Dermis blood vessel endothelial cell (primary cell): ENCODE results near the gene SMAD4. TPM values are rescaled to one million over a fixed set of nuclear protein-coding genes. Genes with fewer than 3 reads are reported as not detected.
"Not testable (repeated sequence)": the region's sequence is repeated elsewhere in the genome, so short reads cannot be mapped to it uniquely, and the experiment has no call there.

Experiments
- DNase-seq: peaks from one replicate; pipeline ENCODE4 v3.0.0; 2010
- total RNA-seq: library from RNA; depleted of rRNA; stranded (reverse); fragments of >200 nt; gene quantifications from 2 replicates; pipeline ENCODE4 v1.2.3, GENCODE V29; 2014

SMAD4 gene
- total RNA-seq, 1 donor from 2014 or later = 100 TPM

DNA sequence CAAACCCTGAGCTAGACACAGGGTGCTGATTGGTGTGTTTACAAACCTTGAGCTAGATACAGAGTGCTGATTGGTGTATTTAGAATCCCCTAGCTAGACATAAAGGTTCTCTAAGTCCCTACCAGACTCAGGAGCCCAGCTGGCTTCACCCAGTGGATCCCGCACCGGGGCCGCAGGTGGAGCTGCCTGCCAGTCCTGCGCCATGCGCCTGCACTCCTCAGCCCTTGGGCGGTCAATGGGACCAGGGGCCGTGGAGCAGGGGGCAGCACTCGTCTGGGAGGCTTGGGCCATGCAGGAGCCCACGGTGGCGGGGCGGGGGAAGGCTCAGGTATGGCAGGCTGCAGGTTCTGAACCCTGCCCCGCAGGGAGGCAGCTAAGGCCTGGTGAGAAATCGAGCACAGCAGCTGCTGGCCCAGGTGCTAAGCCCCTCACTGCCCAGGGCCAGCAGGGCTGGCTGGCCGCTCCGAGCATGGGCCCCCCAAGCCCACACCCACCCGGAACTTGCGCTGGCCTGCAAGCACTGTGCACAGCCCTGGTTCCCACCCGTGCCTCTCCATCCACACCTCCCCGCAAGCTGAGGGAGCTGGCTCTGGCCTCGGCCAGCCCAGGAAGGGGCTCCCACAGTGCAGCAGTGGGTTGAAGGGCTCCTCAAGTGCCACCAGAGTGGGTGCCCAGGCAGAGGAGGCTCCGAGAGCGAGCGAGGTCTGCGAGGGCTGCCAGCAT lies 81.8 kb downstream of the SMAD4 start:
- DNase-seq = not testable (repeated sequence)

DNA sequence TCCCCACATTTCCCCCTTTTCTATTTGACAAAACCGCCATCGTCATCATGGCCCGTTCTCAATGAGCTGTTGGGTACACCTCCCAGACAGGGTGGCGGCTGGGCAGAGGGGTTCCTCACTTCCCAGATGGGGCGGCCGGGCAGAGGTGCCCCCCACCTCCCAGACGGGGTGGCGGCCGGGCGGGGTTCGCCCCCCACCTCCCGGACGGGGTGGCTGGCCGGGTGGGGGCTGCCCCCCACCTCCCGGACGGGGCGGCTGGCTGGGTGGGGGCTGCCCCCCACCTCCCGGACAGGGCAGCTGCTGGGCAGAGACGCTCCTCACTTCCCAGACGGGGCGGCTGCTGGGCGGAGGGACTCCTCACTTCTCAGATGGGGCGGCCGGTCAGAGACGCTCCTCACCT lies 87.0 kb downstream of the SMAD4 start:
- not testable (repeated sequence) for DNase-seq

DNA sequence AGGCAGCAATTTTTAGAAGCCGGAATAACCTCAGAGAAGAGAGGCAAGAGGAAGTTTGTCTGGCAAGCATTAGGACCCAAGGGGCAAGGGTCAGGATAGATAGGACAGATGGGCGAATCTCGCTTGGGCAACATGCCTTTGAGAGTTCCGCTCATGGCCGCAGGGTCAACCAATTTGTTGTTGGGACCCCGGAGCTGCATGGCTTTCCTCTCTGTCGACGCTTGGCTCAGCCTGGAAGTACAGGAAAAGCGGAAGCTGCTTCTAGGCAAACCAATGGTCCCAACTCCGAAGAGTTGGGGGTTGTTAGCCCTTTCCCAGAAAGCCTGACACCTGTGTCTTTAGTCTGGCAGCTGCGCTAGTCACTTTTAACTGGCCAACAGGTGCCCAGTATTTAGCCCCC lies 89.5 kb downstream of the SMAD4 start:
- DNase-seq = not testable (repeated sequence)

DNA sequence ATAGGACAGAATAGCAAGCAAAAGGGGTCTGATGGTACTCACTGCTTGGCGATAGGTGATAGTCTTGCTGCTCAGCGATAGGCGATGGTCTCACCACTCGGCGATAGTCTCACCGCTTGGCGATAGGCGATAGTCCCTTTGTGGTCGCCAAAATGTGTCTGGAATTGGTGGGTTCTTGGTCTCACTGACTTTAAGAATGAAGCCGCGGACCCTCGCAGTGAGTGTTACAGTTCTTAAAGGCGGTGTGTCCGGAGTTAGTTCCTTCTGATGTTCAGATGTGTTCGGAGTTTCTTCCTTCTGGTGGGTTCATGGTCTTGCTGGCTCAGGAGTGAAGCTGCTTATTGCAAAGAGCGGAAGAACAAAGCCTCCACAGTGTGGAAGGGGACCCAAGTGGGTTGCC lies 90.0 kb downstream of the SMAD4 start:
- DNase-seq = not testable (repeated sequence)

DNA sequence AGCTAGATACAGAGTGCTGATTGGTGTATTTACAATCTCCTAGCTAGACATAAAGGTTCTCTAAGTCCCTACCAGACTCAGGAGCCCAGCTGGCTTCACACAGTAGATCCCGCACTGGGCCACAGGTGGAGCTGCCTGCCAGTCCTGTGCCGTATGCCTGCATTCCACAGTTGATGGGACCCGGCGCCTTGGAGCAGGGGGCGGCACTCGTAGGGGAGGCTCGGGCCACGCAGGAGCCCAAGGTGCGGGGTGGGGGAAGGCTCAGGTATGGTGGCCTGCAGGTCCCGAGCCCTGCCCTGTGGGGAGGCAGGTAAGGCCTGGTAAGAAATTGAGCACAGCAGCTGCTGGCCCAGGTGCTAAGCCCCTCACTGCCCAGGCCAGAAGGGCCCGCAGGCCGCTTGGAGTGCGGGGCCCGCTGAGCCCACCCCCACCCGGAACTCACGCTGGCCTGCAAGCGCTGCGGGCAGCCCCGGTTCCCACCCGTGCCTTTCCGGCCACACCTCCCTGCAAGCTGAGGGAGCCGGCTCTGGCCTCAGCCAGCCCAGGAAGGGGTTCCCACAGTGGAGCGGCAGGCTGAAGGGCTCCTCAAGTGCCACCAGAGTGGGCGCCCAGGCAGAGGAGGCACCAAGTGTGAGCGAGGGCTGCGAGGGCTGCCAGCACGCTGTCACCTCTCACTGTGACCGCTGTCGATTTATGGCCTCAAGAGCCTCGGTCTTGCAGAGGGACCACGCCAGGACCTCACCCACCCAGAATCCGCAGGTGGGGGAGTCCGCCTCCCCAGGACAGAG lies 91.0 kb downstream of the SMAD4 start:
- no peak for DNase-seq

DNA sequence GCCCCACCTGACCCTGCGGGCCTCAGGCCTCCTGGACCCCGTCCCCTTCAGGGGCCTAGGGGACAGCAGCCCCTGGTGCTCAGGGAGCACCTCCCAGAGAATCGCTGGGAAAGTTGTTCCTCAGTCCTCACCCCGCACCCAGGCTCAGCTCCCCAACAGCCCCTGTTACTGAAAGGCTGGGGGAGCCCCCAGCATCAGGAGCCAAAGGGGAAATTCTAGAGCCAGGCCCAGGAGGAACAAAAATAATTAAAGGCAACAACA lies 91.5 kb downstream of the SMAD4 start:
- no peak for DNase-seq

DNA sequence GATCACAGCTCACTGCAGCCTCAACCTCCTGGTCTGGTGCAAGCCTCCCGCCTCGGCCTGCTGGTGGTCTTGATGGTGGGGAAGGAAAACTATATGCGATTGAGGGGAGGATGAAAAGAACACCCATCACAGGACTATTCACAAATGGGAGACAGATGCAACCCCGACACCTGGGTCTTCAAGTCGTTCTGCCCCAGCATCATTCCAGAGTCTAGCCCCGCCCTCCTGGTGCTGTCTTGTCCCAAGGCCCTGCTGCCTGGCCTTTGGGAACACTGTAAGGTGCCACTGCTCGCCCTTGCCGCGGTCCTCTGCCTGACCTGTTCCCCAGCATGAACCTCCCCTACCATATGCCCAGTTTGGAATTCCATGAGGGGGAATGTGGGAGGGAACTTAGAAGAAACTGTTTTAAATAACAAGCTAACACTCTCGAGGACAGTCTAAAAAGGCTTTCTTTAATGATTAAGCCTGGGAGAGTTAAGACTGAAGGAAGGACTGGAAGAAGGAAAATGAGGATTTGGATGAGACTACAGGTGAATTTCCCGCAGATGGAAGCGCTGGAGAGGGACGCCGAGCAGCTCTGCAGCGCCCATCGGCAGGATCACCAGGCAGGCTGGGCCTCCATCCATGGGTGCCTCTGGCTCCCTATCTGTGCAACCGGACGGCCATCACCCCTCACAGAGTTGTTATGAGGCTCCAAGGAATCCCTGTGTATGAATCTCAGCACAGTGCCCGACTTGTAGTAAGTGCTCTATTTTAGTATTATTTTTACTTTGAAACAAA lies 92.4 kb downstream of the SMAD4 start:
- no peak for DNase-seq

DNA sequence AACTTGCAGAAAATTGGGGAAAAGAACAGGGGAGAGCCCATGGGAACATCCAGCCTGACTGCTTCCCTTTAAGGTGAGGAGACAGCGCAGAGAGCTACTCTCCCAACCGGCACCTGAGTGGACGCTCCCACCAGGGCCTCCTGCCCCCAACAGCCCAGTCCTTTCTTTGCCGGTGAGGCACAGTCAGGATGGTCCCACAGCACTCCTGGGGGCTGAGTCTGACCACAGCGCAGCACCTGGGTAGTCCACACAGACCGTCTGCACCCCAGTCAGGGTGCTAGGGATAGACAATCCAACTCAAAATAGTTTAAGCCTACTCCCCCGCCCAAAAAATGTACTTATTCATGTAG lies 93.0 kb downstream of the SMAD4 start:
- no peak for DNase-seq

DNA sequence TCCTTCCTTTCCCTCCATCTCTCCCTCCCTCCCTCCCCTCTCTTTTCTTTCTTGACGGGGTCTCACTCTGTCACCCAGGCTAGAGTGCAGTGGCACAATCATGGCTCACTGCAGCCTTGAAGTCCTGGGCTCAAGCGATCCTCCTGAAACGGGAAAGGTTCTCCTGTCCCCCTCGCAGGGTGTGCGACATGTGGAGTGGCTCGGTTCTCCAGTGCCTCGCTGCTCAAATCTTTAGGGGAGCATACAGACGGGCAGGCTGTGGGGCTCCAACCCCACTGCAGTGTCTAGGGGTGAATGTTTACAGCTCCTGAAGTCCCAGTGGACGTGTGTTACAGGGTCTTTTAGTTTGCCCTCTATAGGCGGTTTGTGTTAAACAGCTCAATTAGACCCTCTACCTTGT lies 93.5 kb downstream of the SMAD4 start:
- DNase-seq = no peak

DNA sequence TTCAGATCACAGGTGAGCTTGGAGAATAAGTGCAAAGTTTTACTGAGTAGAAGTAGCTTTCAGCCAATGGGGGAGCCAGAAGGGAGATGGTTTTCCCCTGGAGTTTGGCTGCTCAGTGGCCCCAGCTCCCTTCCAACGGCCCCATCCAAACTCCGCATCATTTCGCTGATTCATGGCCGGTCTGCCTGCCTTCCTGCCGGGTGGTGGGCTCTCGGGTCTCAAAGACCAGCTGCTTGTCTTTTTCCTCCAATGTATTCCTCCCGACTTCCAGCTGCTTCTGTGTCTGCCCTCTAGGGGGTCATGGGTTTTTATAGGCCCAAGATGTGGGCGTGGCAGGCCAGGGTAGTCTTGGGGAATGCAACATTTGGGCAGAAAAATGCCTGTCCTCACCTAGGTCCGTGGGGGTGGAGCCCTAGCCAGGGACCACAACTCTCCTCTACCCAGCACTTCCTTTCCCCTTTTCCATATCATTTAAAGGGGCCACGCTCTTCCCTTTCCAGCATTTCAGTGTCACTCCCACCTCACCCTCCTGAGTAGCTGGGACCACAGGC lies 94.0 kb downstream of the SMAD4 start:
- no peak for DNase-seq

DNA sequence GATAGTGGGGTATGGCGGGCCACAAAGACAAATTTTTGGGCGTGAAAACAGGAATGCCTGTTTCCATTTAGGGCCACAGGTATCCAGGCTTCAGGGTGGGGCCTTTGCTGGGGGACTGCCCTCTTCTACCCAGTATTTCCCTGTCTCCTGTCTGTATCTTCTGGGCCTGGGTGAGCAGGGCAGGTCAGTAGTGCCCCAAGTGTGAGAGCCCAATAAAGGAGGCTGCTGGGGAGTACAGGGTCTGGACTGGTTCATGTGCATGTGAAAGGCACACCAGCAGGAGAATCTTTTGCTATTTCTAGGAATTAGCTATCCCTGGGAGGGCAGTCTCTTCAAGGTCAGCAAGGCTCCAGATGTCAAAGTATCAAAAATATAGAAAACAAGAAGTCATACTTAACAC lies 96.0 kb downstream of the SMAD4 start:
- DNase-seq = no peak

DNA sequence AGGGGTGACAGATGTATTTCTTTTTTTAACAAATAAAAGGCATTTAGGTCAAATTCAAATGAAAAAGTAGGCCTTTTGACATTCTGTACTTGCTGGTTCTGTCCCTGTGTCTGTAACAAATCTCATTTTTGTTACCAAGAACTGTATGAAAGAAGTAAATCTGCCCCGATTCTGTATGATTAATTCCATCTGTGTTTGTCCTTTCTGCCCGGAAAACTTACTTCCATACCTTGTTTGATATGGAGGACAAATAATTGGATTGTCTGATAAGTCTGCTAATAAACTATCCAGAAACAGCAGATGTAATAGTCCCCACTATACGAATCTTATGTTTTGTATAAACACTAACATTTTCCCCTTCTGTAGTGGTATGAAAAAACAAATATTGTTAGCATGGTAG lies 97.7 kb downstream of the SMAD4 start:
- DNase-seq = no peak

DNA sequence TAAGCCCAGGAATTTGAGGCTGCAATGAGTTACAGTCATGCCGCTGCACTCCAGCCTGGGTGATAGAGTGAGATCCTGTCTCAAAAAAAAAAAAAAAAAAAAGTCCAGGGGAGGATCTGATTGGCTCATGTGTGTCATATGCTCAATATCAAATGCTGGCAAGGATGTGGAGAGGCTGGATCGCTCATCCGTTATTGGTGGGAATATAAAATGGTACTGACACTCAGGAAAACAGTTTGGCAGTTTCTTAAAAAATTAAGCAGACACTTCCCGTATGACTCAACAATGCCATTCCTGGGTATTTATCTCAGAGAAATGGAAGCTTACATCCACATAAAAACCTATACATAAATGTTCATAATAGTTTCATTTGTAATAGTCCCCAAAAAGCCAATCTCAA lies 98.5 kb downstream of the SMAD4 start:
- peak; percentile 5 for DNase-seq

DNA sequence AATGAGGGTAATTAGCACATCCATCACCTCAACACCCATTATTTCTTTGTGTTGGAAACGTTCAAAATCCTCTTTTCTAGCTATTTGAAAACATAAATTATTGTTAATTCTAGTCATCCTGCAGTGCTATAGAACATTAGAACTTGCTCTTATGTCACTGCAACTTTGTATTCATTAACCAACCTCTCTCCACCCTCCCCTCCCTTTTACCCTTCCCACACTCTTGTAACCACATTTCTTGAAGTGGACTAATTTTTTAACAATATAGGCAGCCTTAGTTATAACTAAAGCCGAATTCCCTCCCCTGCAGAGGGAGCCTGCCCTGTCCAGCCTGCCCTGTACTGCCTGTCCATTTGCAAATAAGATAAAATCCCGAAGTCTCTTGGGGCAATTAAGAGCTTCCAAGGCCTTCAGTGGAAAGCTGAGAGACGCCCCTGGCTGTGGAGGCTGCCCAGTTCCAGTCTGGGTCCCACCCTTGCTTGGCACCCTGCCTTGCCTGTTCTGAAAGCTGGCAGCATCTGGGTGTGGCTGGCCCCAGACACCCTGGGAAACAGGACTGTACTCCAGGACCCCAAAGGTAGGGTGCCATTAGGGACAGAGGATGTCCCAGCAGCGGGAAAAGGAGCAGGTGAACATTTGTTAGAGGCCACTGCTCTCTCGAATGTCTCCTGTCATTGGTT lies 102.4 kb downstream of the SMAD4 start:
- DNase-seq = no peak

DNA sequence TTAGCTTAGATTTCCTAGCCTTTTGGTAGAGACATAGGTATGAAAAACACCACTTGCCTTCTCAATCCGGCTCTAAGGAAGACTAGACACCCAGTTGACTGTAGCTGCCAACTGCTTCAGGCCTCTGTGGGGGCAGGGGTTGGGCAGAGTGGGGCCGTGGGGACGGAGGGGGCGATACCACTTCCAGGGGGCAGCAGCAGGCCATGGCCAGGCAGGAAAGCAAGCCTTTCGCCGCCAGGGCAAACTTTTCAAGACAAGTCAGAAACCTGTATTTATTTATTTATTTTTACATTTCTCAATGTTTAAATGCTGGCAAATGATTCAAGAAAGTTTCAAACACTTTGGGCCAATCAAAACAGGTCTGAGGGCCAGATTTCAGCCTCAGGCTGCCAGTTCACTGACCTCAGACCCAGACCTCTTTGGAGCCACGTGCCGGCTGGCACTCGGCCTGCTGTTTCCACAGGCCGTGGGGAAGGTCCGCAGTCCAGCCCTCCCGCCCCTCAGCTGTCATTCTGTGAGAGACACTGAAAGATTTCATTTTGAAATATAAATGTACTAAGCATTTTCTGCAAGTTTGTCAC lies 103.7 kb downstream of the SMAD4 start:
- DNase-seq = no peak

Other genes with a start within 250 kb of the SMAD4 start
- gene MRO, start 210.2 kb upstream of the SMAD4 start, total RNA-seq = under 0.01 TPM in 1 of 2 replicates, not detected in the other
- gene ME2, start 151.1 kb upstream of the SMAD4 start, total RNA-seq = 45.3 and 64.8 TPM in 2 replicates
- gene ELAC1, start 62.2 kb upstream of the SMAD4 start, total RNA-seq = 5.3 and 7.5 TPM in 2 replicates
- 41.5 and 42.5 TPM in 2 replicates for gene MEX3C, start 167.5 kb downstream of the SMAD4 start, total RNA-seq